ENCODE data around the gene TEX51.

TEX51 gene

GRCh38 chr2:126913329-126913728 is 14.6 kb downstream of the TEX51 start:
- DNase-seq (ENCODE audit: low read depth in 2 of 3, low spot score in 1 of 3), result no peak

DNA sequence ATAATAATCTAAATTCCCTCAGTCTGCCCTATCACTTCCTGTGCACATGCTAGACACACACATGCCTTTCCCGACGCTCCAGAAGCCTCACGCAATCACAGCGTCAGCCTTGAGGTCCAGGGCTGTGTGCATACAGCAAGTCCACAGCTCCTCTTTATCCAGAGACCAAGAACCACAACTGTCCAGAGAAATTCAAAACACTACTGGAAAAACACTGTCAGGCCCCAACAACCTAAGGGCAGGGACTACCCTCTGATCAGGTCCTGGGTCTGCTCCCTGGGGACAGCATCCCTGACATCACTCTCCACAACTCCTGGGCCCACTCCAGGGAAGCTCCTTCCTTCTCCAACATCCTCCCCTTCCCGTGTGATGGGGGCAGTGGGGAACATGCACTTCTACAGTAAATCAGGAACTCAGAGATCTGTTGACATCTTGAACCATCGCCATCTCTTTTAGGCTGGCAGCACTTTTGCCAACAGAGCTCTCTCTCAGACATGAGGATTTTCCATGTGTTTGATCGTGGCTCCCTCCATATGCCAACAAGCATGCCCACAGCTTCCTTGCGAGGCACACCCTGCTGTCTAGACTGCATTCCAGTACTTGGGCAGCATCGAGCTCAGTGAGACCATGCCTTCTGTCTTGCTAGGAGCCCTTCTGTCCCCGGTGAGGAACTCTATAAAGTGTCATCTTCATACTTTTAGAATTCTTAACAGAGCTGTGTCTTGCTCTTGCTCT is 15.4 kb downstream of the TEX51 start:
- DNase-seq (ENCODE audit: low read depth in 2 of 3, low spot score in 1 of 3), result no peak

DNA sequence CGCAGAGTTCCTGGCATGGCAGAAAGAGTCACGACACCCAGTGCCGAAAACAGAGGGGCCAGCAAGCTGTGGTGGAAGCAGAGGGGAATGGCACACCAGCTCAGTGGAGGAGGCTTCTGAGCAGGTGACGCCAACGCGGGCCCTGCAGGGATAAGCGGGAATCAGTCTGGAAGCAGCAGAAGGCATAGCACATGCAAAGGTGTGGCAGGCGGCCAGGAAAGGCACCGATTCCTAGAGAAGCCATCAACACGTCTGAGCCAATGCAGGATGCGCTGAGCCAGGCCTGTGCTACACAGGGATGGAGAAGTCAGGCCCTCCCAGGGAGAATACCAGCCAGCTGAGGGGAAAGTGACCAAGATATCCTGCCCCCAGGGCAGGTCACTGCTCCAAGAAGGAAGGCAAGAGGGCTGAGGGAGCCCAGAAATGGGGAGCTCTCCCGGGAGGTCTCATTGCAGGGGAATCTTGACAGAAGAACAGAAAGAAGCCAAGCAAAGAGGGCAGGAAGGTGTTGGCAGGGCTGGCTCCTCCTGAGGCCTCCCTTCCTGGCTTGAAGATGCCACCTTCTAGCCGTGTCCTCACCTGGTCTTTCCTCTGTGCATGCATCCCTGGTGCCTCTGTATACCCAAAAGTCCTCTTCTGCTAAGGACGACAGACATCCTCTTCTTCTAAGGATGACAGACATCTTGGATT is 16.3 kb downstream of the TEX51 start:
- no peak for DNase-seq (ENCODE audit: low read depth in 2 of 3, low spot score in 1 of 3)

DNA sequence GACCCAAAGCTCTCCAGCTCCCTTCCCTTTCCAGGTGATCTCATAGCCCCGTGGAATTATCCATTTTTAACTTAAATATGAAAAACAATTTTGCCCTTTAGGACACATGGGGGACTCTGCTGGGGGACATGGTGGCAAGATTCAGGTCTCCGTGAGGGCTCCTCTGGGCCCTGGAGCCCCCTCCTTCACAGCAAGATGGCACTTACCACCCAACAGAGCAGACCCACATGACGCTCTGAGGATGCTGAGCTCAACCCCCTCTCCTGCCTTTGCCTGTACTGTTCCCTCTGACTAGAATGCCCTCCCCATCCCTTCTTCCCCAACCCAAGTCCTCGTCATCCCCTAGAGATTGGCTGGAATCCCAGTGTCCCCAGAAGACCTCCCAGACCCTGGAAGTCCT is 17.2 kb downstream of the TEX51 start:
- DNase-seq (ENCODE audit: low read depth in 2 of 3, low spot score in 1 of 3), result no peak

DNA sequence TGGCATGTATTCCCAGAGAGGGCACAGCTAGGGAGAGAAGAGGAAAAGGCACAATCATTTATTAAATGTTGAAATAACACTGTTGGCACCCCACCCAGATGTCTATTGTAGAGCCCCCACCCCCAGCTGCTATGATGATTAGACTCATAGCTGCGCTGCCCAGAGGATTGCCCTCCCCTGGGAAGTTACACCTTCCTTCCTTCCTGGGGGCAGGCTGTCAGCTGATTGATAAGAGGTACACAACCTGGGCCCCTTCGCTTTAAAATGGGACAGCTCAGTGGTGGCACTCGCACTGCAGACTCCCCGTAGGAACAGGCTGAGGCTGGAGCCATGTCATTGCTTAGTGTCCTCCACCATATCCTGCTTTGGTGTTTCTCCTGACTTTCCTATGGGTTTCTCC is 18.1 kb downstream of the TEX51 start:
- no peak for DNase-seq (ENCODE audit: low read depth in 2 of 3, low spot score in 1 of 3)

DNA sequence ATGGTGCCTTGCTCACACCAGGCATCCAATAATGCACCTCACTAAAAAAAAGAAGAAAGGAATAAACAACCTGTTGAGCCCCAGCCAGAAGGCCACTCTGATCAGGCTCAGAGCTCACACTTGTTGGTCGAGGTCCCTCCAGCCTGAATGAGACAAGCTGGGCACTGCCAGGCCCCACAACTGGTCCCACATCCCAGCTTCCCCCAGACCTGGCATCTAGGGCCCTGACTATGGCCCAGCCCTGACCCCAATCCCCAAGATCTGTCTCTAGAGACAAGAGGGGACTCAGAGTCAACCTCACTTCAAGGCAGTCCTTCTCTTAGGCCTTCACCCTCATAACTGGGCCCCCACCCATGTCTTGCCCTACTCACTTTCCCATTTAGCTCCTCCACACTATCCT is 22.4 kb downstream of the TEX51 start:
- DNase-seq (ENCODE audit: low read depth in 2 of 3, low spot score in 1 of 3), result no peak

GRCh38 chr2:126930970-126931590 is 32.4 kb downstream of the TEX51 start:
- no peak for DNase-seq (ENCODE audit: low read depth in 2 of 3, low spot score in 1 of 3)

GRCh38 chr2:126932529-126932928 is 33.8 kb downstream of the TEX51 start:
- DNase-seq (ENCODE audit: low read depth in 2 of 3, low spot score in 1 of 3), result no peak

- no peak for DNase-seq (ENCODE audit: low read depth in 2 of 3, low spot score in 1 of 3)
Observed at GRCh38 chr2:126932966-126933710, 34.4 kb downstream of the TEX51 start.

- DNase-seq (ENCODE audit: low read depth in 2 of 3, low spot score in 1 of 3), result no peak
Observed at GRCh38 chr2:126933711-126934091, 35.0 kb downstream of the TEX51 start.

GRCh38 chr2:126934809-126935208 is 36.1 kb downstream of the TEX51 start:
- no peak for DNase-seq (ENCODE audit: low read depth in 2 of 3, low spot score in 1 of 3)

DNA sequence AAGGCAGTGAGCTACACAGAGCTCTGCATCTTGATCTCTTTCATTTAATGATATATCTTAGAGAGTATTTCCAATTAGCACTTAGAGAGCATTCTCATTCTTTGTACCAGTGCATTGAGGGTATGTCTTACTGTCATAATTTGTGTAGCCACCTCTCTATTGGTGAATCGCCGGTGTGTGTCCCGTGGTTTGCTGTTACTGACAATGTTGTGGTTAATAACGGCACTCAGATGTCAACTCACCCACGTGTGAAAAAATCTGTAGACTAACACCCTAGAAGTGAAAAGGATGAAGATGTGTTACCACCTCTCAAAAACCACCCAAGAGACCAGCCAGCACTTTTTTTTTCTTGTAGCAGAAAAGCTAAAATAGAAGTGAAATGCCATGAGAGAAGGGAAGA is 37.1 kb downstream of the TEX51 start:
- no peak for DNase-seq (ENCODE audit: low read depth in 2 of 3, low spot score in 1 of 3)

DNA sequence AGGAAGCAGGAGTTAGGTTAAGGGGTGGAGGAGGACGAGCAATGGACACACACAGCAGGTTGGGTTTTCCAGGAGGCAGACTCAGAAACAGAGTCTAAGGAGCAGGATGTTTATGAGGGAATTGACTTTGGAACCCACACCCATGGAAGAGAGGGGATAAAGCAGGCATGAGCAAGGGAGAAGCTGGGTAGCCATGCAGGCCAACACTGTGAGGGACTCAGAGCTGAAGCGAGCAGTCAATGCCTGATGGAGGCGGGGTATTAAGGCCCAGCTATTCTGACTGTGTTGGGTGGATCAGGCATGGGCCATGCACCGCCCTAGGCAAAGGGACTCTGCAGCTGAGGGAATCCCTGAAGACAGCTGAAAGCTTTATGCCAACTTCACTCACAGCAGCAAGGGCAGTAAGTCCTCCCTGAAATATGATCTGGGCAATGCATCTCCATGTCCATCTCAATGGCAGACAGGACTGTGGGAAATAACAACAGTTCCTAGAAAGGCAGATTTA is 37.6 kb downstream of the TEX51 start:
- DNase-seq (ENCODE audit: low read depth in 2 of 3, low spot score in 1 of 3), result no peak

DNA sequence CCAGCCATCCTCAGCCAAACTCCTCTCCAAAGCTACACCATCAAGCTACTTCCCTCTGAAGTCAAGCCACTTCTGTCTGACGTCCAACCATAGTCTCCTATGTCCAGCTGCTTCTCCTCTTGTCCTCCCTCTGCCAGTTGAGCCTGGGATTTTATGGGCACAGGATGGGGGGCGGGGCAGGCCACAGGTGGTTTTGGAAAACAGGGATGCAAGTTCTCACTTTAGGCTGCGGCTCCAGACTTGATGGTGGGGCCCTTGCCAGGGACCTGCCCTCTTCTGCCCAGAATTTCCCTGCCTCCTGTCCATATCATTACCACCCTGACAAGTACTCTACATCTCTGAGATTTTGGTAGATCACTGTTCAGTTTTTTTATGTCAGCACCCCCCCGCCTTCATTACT is 41.6 kb downstream of the TEX51 start:
- no peak for DNase-seq (ENCODE audit: low read depth in 2 of 3, low spot score in 1 of 3)

DNA sequence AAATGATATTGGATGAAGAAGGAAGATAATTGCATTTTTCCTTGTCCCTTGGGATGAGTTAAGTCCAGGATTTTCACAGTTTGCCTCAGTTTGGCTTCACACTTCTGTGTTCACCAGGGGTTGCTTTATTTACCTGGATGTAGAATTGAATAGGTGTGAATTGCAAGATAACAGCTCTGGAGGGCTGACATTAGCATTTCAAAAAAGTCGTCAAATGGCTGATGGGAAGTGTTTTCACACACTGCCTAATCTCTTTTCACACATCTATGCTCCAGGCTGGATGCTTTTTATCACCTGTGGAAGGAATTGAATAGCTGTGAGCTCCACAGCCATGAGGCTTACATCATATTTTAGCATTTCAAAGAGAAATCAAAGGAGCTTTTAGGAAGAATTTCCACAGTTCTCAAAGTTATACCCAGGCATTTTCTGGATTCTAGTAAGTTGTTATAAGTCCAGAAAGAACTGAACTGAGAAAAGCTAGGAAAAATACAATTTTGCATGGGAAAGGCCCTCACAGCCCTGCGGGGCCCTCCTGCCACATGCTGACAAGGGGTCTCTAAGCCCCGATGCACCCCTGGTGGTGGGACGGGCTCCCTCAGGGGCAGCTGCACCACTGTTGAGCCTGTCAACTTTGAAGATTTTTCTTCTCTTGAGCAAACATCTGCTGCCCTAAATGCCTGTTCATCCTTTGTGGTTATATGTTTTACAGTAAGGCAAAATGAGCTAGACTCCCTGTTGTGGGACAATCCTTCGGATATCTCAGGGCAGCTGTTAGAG is 43.9 kb downstream of the TEX51 start:
- no peak for DNase-seq (ENCODE audit: low read depth in 2 of 3, low spot score in 1 of 3)

- no peak for DNase-seq (ENCODE audit: low read depth in 2 of 3, low spot score in 1 of 3)
Observed at GRCh38 chr2:126943612-126944348, 45.1 kb downstream of the TEX51 start.

DNA sequence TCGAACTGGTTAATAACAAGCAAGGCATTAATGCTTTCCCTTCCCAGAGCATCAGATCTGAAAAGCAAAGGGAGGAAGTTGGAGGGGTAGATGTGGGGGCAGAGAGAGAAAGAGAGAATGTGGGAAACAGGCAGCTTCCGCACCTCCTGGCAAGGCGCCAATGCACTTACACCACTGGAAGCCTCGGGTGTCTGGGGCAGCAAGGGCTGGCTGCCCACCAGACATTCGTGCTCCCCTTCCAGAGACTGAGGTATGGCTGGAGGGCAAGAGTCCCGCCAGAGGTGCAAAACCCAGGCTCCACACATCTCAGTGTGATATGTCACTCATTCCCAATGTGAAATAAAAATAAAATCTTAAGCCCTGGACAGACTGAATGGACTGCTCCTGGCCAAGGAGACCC is 46.4 kb downstream of the TEX51 start:
- no peak for DNase-seq (ENCODE audit: low read depth in 2 of 3, low spot score in 1 of 3)

DNA sequence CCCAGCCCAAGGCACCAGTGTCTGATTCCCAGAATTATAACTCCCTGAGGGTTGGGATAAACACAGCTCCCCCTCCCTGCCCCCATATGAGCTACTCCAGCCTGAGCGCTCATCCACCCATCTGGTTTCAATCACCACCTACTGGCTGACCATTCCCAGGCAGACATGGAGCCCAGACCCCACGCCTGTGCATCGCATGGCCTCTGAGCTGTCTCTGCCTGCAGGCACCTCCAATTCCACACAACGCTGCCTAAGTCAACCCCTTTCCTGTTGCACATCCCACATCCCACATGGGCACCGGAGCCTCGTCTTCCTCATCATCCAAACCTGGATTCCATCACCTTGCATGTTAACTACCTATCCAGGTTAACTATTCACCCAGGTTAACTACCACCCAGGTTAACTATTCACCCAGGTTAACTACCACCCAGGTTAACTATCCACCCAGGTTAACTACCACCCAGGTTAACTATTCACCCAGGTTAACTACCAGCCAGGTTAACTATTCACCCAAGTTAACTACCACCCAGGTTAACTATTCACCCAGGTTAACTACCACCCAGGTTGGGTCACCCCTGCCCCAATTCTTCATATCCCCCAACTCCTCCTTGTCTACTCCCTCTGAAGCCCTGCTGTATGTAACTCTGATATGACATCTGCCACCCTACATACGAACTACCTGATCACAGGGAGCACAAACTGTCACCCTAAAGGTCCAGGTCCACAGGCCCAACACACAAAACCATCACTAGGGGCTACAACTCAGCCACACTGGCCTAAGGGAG is 47.8 kb downstream of the TEX51 start:
- no peak for DNase-seq (ENCODE audit: low read depth in 2 of 3, low spot score in 1 of 3)

DNA sequence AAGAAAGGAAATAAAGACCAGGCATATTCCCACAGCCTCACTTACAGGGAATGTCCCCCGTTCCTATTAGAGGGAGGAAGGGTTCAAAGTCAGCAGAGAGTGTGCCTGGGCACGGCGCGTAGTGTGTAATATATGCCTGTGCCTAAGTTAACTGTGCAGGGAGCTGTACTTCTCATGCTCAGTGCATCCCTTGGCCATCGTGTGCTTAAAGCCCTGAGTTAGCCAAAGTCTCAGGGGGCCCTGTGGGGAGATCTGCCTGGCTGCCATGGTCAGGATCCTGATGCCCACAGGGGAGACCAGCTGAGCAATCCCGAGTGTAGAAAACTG is 48.4 kb downstream of the TEX51 start:
- no peak for DNase-seq (ENCODE audit: low read depth in 2 of 3, low spot score in 1 of 3)

DNA sequence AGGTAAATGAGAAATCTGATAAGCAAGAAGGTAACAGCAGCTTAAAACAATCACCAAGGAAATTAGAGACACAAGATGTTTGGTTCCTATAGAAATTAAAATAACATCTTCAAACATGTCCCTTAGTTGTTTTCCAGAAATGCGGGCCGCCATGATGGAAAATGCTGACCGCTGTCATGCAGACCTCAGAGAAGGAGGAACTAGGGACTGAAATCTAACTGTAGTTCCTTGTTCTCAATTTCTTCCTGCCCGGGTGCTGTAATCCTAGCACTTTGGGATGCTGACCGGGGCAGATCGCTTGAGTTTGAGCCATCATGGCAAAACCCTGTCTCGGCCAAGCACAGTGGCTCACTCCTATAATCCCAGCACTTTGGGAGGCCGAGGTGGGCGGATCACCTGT is 51.1 kb downstream of the TEX51 start:
- DNase-seq (ENCODE audit: low read depth in 2 of 3, low spot score in 1 of 3), result no peak

Measured in stimulated activated CD4-positive, alpha-beta T cell treated with anti-CD3 and anti-CD28 coated beads, Interleukin-12 subunit alpha, Interleukin-12 subunit beta, amount 100 ng/mL, for 48 hours (primary cell).